SK-N-SH treated with all-trans-retinoic acid at 6 μM for 48 hours (cell line): ENCODE data around the gene RBM33.
A peak's percentile ranks its signal among the peaks of the same experiment; 100 is the strongest.
"Not testable (repeated sequence)": the region's sequence is repeated elsewhere in the genome, so short reads cannot be mapped to it uniquely, and the experiment has no call there.

Source experiments
- ATAC-seq: fragments of 200-7000 bp; cut with Tn5 transposase; 3 replicates; pipeline ENCODE4 v1.9.1; 2020; ENCODE audit warnings: mild to moderate bottlenecking, moderate library complexity
- ARNTL ChIP-seq: fragments of 450-650 bp; formaldehyde crosslinking; IDR thresholded peaks from 2 replicates; pipeline ENCODE4 v1.5.0; 2020; ENCODE audit warnings: low read depth, mild to moderate bottlenecking, moderate library complexity, borderline replicate concordance
- BACH2 ChIP-seq: fragments of 250-450 bp; sonication (Bioruptor Pico); IDR thresholded peaks from 2 replicates; pipeline ENCODE4 v1.9.0; 2021; ENCODE audit warnings: mild to moderate bottlenecking, borderline replicate concordance
- CSDC2 ChIP-seq: fragments of 250-450 bp; sonication (Bioruptor Pico); IDR thresholded peaks from 2 replicates; pipeline ENCODE4 v1.5.0; 2020; ENCODE audit warnings: mild to moderate bottlenecking, moderate library complexity
- CSRNP3 ChIP-seq: fragments of 250-450 bp; sonication (Bioruptor Pico); IDR thresholded peaks from 2 replicates; pipeline ENCODE4 v1.5.1; 2021; ENCODE audit warnings: mild to moderate bottlenecking, moderate library complexity
- ESRRG ChIP-seq: fragments of 250-450 bp; sonication (Bioruptor Pico); IDR thresholded peaks from 2 replicates; pipeline ENCODE4 v1.6.1; 2021; ENCODE audit warnings: mild to moderate bottlenecking
- ISL1 ChIP-seq: fragments of 250-450 bp; sonication (Bioruptor Pico); IDR thresholded peaks from 2 replicates; pipeline ENCODE4 v2.1.2; 2022; ENCODE audit warnings: mild to moderate bottlenecking, moderate library complexity
- OSR1 ChIP-seq: fragments of 250-450 bp; sonication (Bioruptor Pico); IDR thresholded peaks from 2 replicates; pipeline ENCODE4 v1.8.0; 2022; ENCODE audit warnings: moderate library complexity, mild to moderate bottlenecking, inconsistent platforms
- PATZ1 ChIP-seq: fragments of 250-450 bp; sonication (Bioruptor Pico); IDR thresholded peaks from 2 replicates; pipeline ENCODE4 v1.8.0; 2020; ENCODE audit warnings: mild to moderate bottlenecking, moderate library complexity, borderline replicate concordance
- PPARA ChIP-seq: fragments of 250-450 bp; sonication (Bioruptor Pico); IDR thresholded peaks from 2 replicates; pipeline ENCODE4 v1.5.0; 2020; ENCODE audit warnings: mild to moderate bottlenecking, borderline replicate concordance
- RARB ChIP-seq: fragments of 250-450 bp; sonication (Bioruptor Pico); IDR thresholded peaks from 2 replicates; pipeline ENCODE4 v1.8.0; 2021; ENCODE audit warnings: mild to moderate bottlenecking, moderate library complexity
- TCF4 ChIP-seq: fragments of 250-450 bp; sonication (Bioruptor Pico); IDR thresholded peaks from 2 replicates; pipeline ENCODE4 v1.8.0; 2021; ENCODE audit warnings: mild to moderate bottlenecking, moderate library complexity, borderline replicate concordance
- TOX ChIP-seq: fragments of 250-450 bp; sonication (Bioruptor Pico); IDR thresholded peaks from 2 replicates; pipeline ENCODE4 v1.8.0; 2021; ENCODE audit warnings: mild to moderate bottlenecking, moderate library complexity, borderline replicate concordance
- TSHZ2 ChIP-seq: fragments of 250-450 bp; sonication (Bioruptor Pico); IDR thresholded peaks from 2 replicates; pipeline ENCODE4 v1.5.0; 2020; ENCODE audit warnings: mild to moderate bottlenecking, moderate library complexity
- ZC3H10 ChIP-seq: fragments of 250-450 bp; sonication (Bioruptor Pico); IDR thresholded peaks from 2 replicates; pipeline ENCODE4 v1.5.1; 2021; ENCODE audit warnings: mild to moderate bottlenecking, moderate library complexity
- ZFP3 ChIP-seq: fragments of 250-450 bp; sonication (Bioruptor Pico); IDR thresholded peaks from 2 replicates; pipeline ENCODE4 v1.5.0; 2020; ENCODE audit warnings: mild to moderate bottlenecking, moderate library complexity
- ZFP30 ChIP-seq: fragments of 450-650 bp; formaldehyde crosslinking; IDR thresholded peaks from 2 replicates; pipeline ENCODE4 v1.5.0; 2022; ENCODE audit warnings: mild to moderate bottlenecking, moderate library complexity
- ZNF565 ChIP-seq: fragments of 450-650 bp; formaldehyde crosslinking; conservative IDR thresholded peaks from 2 replicates; pipeline ENCODE4 v1.5.0; 2020; ENCODE audit warnings: low read depth, mild to moderate bottlenecking, moderate library complexity
- ZNF70 ChIP-seq: fragments of 450-650 bp; formaldehyde crosslinking; IDR thresholded peaks from 2 replicates; pipeline ENCODE4 v1.5.0; 2020; ENCODE audit warnings: mild to moderate bottlenecking, moderate library complexity
- ZNF8 ChIP-seq: fragments of 450-650 bp; formaldehyde crosslinking; IDR thresholded peaks from 2 replicates; pipeline ENCODE4 v1.5.0; 2020; ENCODE audit warnings: mild to moderate bottlenecking, moderate library complexity
- TF ChIP-seq, protein P1 (sequence below): fragments of 250-450 bp; sonication (Bioruptor Pico); IDR thresholded peaks from 2 replicates; pipeline ENCODE4 v1.5.1; 2020; ENCODE audit warnings: low read depth, mild to moderate bottlenecking, moderate library complexity

RBM33 gene

DNA sequence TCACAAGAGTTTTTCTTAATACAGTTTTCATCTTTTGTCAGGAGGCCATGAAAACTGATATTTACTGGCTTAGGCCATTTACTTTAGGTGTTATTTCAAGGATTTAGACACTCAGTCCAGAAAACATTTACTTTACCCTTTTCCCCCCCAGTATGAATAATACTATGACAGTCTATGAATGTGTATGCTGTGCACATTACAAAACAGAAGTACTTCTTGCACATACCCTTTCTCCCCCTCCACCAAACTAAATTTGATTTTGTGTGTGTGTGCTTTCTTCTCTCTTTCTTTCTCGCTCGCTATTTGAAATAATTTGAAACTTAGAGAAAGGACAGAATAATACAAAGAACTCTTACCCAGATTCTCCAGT lies 41.3 kb downstream of the RBM33 start:
- no peak for TF ChIP-seq CSRNP3 (CRISPR knock-in tag)
- no peak for TF ChIP-seq ZC3H10
- TF ChIP-seq BACH2 = no peak
- TF ChIP-seq ZNF8 (CRISPR knock-in tag) = no peak
- TF ChIP-seq TCF4 (CRISPR knock-in tag) = no peak
- no peak for TF ChIP-seq TOX (CRISPR knock-in tag)
- no peak for TF ChIP-seq ESRRG (CRISPR knock-in tag)
- TF ChIP-seq ISL1 (CRISPR knock-in tag) = no peak
- TF ChIP-seq PPARA (CRISPR knock-in tag) = no peak
- no peak for TF ChIP-seq TSHZ2
- no peak for TF ChIP-seq ZNF565
- no peak for TF ChIP-seq ARNTL (CRISPR knock-in tag)
- TF ChIP-seq ZFP30 (CRISPR knock-in tag) = no peak
- TF ChIP-seq RARB (CRISPR knock-in tag) = no peak
- ATAC-seq = no peak

GRCh38 chr7:155686620-155687324 lies 42.3 kb downstream of the RBM33 start:
- not testable (repeated sequence) for ATAC-seq
- TF ChIP-seq ZNF8 (CRISPR knock-in tag) = 0 out of 2 replicates have a peak, but pooled peaks have one; percentile 26

GRCh38 chr7:155688237-155688636 lies 43.8 kb downstream of the RBM33 start:
- not testable (repeated sequence) for ATAC-seq

- not testable (repeated sequence) for ATAC-seq
These were observed 46.2 kb downstream of the RBM33 start for GRCh38 chr7:155690655-155691054.

GRCh38 chr7:155692317-155692716 lies 47.9 kb downstream of the RBM33 start:
- no peak for TF ChIP-seq ZNF8 (CRISPR knock-in tag)
- TF ChIP-seq PATZ1 = no peak
- TF ChIP-seq OSR1 = no peak
- no peak for TF ChIP-seq ZNF70 (CRISPR knock-in tag)
- TF ChIP-seq ARNTL (CRISPR knock-in tag) = no peak
- TF ChIP-seq ISL1 (CRISPR knock-in tag) = no peak
- TF ChIP-seq CSRNP3 (CRISPR knock-in tag) = no peak
- TF ChIP-seq ZFP3 (CRISPR knock-in tag) = no peak
- no peak for TF ChIP-seq CSDC2 (CRISPR knock-in tag)
- TF ChIP-seq TSHZ2 = no peak
- no peak for TF ChIP-seq ZC3H10
- no peak for TF ChIP-seq ZFP30 (CRISPR knock-in tag)
- TF ChIP-seq, protein P1, sequence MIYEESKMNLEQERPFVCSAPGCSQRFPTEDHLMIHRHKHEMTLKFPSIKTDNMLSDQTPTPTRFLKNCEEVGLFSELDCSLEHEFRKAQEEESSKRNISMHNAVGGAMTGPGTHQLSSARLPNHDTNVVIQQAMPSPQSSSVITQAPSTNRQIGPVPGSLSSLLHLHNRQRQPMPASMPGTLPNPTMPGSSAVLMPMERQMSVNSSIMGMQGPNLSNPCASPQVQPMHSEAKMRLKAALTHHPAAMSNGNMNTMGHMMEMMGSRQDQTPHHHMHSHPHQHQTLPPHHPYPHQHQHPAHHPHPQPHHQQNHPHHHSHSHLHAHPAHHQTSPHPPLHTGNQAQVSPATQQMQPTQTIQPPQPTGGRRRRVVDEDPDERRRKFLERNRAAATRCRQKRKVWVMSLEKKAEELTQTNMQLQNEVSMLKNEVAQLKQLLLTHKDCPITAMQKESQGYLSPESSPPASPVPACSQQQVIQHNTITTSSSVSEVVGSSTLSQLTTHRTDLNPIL = no peak
- no peak for TF ChIP-seq TOX (CRISPR knock-in tag)
- no peak for TF ChIP-seq ZNF565
- TF ChIP-seq ESRRG (CRISPR knock-in tag) = no peak
- TF ChIP-seq BACH2 = no peak
- TF ChIP-seq, all 23 proteins: peak for 0
- ATAC-seq = no peak; the same call in 2 of the 3 replicates
